ENCODE results near the gene FMN1.

The FMN1 gene

GRCh38 chr15:33160581-33161165, 33.8 kb downstream of the FMN1 start:
- TF ChIP-seq SUZ12 (IDR thresholded peaks at IDR 0.05) (no peak), LEF1 (IDR thresholded peaks at IDR 0.05; ENCODE audit: borderline replicate concordance) (no peak), HDGF (IDR thresholded peaks at IDR 0.05; ENCODE audit: borderline replicate concordance) (no peak), ELF4 (IDR thresholded peaks at IDR 0.05) (no peak), FOXM1 (IDR thresholded peaks at IDR 0.05; ENCODE audit: borderline replicate concordance) (no peak), L3MBTL2 (conservative IDR thresholded peaks at IDR 0.05) (no peak), TARDBP (IDR thresholded peaks at IDR 0.05) (no peak), NFRKB (IDR thresholded peaks at IDR 0.05) (no peak), CTBP1 (IDR thresholded peaks at IDR 0.05; ENCODE audit: borderline replicate concordance) (no peak), FOXK2 (IDR thresholded peaks at IDR 0.05) (no peak)
- no peak for DNase-seq (ENCODE audit: extremely low spot score)
- CTCF ChIA-PET: no interaction called here
- POLR2A ChIA-PET: no interaction called here

- TF ChIP-seq FOXA1 (IDR thresholded peaks at IDR 0.05) (no peak), TARDBP (IDR thresholded peaks at IDR 0.05) (no peak), PKNOX1 (IDR thresholded peaks at IDR 0.05) (no peak), CTBP1 (IDR thresholded peaks at IDR 0.05; ENCODE audit: borderline replicate concordance) (no peak), SP1 (IDR thresholded peaks at IDR 0.05) (no peak)
- CTCF ChIA-PET: no interaction called here
- DNase-seq (ENCODE audit: extremely low spot score): no peak
- POLR2A ChIA-PET: no interaction called here
Observed at GRCh38 chr15:33159726-33160453, 34.6 kb downstream of the FMN1 start.

GRCh38 chr15:33158366-33158765, 36.1 kb downstream of the FMN1 start:
- ChIA-PET POLR2A (no interaction called here), CTCF (no interaction called here)
- no peak for TF ChIP-seq TARDBP (IDR thresholded peaks at IDR 0.05)
- TF ChIP-seq SUZ12 (IDR thresholded peaks at IDR 0.05): no peak
- TF ChIP-seq FOXM1 (IDR thresholded peaks at IDR 0.05; ENCODE audit: borderline replicate concordance): no peak
- no peak for TF ChIP-seq NFRKB (IDR thresholded peaks at IDR 0.05)
- no peak for TF ChIP-seq CTBP1 (IDR thresholded peaks at IDR 0.05; ENCODE audit: borderline replicate concordance)
- TF ChIP-seq SP1 (IDR thresholded peaks at IDR 0.05): no peak
- TF ChIP-seq LEF1 (IDR thresholded peaks at IDR 0.05; ENCODE audit: borderline replicate concordance): no peak
- TF ChIP-seq FOXK2 (IDR thresholded peaks at IDR 0.05): no peak
- no peak for TF ChIP-seq HDGF (IDR thresholded peaks at IDR 0.05; ENCODE audit: borderline replicate concordance)
- no peak for TF ChIP-seq ARNT (IDR thresholded peaks at IDR 0.05)
- TF ChIP-seq BHLHE40 (IDR thresholded peaks at IDR 0.05; ENCODE audit: borderline replicate concordance): no peak
- TF ChIP-seq L3MBTL2 (conservative IDR thresholded peaks at IDR 0.05): no peak
- no peak for DNase-seq (ENCODE audit: extremely low spot score)

GRCh38 chr15:33157371-33158037, 37.0 kb downstream of the FMN1 start:
- CTCF ChIA-PET: interaction anchor here (0.7 kb wide), 1 partner anchor 453 kb away, joined by 3 read pairs; no protein-coding TSS in a partner anchor
- TF ChIP-seq SUZ12 (IDR thresholded peaks at IDR 0.05): no peak
- TF ChIP-seq FOXK2 (IDR thresholded peaks at IDR 0.05): no peak
- TF ChIP-seq ARNT (IDR thresholded peaks at IDR 0.05): no peak
- no peak for TF ChIP-seq PKNOX1 (IDR thresholded peaks at IDR 0.05)
- TF ChIP-seq HDGF (IDR thresholded peaks at IDR 0.05; ENCODE audit: borderline replicate concordance): no peak
- no peak for TF ChIP-seq CTBP1 (IDR thresholded peaks at IDR 0.05; ENCODE audit: borderline replicate concordance)
- no peak for TF ChIP-seq ELF4 (IDR thresholded peaks at IDR 0.05)
- TF ChIP-seq L3MBTL2 (conservative IDR thresholded peaks at IDR 0.05): no peak
- no peak for TF ChIP-seq ZNF384 (IDR thresholded peaks at IDR 0.05)
- TF ChIP-seq FOXM1 (IDR thresholded peaks at IDR 0.05; ENCODE audit: borderline replicate concordance): no peak
- no peak for TF ChIP-seq LEF1 (IDR thresholded peaks at IDR 0.05; ENCODE audit: borderline replicate concordance)
- no peak for TF ChIP-seq SP1 (IDR thresholded peaks at IDR 0.05)
- no peak for TF ChIP-seq FOXA1 (IDR thresholded peaks at IDR 0.05)
- TF ChIP-seq NFRKB (IDR thresholded peaks at IDR 0.05): no peak
- TF ChIP-seq TARDBP (IDR thresholded peaks at IDR 0.05): no peak
- no peak for TF ChIP-seq BHLHE40 (IDR thresholded peaks at IDR 0.05; ENCODE audit: borderline replicate concordance)
- no peak for DNase-seq (ENCODE audit: extremely low spot score)
- POLR2A ChIA-PET: no interaction called here

- CTCF ChIA-PET: interaction anchor here (0.6 kb wide), 1 partner anchor 13 kb away, joined by 3 read pairs; no protein-coding TSS in a partner anchor
- DNase-seq (ENCODE audit: extremely low spot score): no peak
- TF ChIP-seq PKNOX1 (IDR thresholded peaks at IDR 0.05): no peak
- no peak for TF ChIP-seq ARNT (IDR thresholded peaks at IDR 0.05)
- TF ChIP-seq SUZ12 (IDR thresholded peaks at IDR 0.05): no peak
- TF ChIP-seq FOXM1 (IDR thresholded peaks at IDR 0.05; ENCODE audit: borderline replicate concordance): no peak
- TF ChIP-seq TARDBP (IDR thresholded peaks at IDR 0.05): no peak
- no peak for TF ChIP-seq FOXK2 (IDR thresholded peaks at IDR 0.05)
- no peak for TF ChIP-seq FOXA1 (IDR thresholded peaks at IDR 0.05)
- no peak for TF ChIP-seq NFRKB (IDR thresholded peaks at IDR 0.05)
- POLR2A ChIA-PET: no interaction called here
Observed at GRCh38 chr15:33155691-33156420, 38.7 kb downstream of the FMN1 start.

Data from HEK293T (cell line).